Bronchial epithelial cell (primary cell): ENCODE results near the gene STAC3. TPM values are rescaled to one million over a fixed set of nuclear protein-coding genes. Genes with fewer than 3 reads are reported as not detected.

ENCODE experiments used
- DNase-seq: peaks from one replicate; pipeline ENCODE4 v3.0.0-alpha.2; 2010; ENCODE audit warnings: low read depth
- FAIRE-seq: peaks from 2 replicates; lab custom pipeline; 2011; peaks lifted over from hg19 to GRCh38; lab: Jason Lieb, UNC
- H3K27me3 ChIP-seq: 2 replicates; pipeline ENCODE4 v1.5.1; 2011; ENCODE audit warnings: low read length; ENCODE audit not compliant: control insufficient read depth, insufficient read depth
- H3K36me3 ChIP-seq: 2 replicates; pipeline ENCODE4 v1.5.1; 2011; ENCODE audit warnings: low read length; ENCODE audit not compliant: control insufficient read depth, insufficient read depth
- H3K4me3 ChIP-seq: 2 replicates; pipeline ENCODE4 v1.5.1; 2011; ENCODE audit warnings: mild to moderate bottlenecking, low read depth, low read length, control low read depth
- total RNA-seq: library from RNA; depleted of rRNA; stranded (reverse); fragments of >200 nt; gene quantifications from 2 replicates; pipeline ENCODE4 v1.2.1, GENCODE V29; 2014
- TF ChIP-seq, protein P1 (sequence below): IDR thresholded peaks from 2 replicates; pipeline ENCODE4 v1.5.1; 2011; ENCODE audit warnings: mild to moderate bottlenecking, moderate library complexity, low read length, control low read depth, inconsistent platforms; ENCODE audit not compliant: insufficient read depth, severe bottlenecking

STAC3 gene
- total RNA-seq, 1 donor from 2014 or later = 0.26 TPM

DNA sequence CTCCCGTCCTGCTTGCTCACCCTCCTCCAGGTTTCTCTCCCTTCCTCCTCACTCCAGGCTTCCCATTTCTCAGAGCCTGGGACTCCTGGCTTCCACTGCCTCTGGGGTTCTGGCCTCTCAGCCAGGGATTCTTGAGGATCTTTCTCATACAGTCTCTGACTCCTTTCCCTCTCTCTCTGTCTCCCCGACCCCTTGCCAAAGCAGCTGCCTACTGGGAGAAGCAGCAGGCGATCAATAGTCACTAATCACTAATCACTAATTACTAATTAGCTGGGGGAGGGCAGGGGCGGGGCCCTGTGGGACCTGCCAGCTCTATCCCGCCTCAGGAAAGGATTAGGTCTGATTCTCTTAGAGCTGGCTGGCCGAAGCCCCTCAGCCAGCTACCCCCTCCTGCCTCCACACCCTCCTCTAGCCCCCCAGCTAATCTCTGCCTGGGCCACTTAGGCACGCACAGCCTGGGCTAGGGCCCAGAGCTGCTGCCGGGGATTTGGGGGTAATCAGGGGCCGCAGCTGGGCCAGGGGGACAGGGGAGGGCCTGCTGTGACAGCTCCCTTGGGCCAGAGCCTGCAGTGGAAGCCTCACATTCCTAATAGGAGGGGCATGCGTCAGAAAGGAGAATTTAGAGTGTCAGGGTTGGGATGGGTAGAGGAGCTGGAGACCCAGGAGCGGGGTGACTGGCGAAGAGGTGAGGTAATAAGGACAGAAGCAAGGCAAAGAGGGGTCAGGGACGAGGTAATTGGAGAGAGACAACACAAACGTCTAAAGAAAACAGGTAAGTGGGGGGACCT is 31.6 kb downstream of the STAC3 start:
- no peak for FAIRE-seq
- TF ChIP-seq, protein P1, sequence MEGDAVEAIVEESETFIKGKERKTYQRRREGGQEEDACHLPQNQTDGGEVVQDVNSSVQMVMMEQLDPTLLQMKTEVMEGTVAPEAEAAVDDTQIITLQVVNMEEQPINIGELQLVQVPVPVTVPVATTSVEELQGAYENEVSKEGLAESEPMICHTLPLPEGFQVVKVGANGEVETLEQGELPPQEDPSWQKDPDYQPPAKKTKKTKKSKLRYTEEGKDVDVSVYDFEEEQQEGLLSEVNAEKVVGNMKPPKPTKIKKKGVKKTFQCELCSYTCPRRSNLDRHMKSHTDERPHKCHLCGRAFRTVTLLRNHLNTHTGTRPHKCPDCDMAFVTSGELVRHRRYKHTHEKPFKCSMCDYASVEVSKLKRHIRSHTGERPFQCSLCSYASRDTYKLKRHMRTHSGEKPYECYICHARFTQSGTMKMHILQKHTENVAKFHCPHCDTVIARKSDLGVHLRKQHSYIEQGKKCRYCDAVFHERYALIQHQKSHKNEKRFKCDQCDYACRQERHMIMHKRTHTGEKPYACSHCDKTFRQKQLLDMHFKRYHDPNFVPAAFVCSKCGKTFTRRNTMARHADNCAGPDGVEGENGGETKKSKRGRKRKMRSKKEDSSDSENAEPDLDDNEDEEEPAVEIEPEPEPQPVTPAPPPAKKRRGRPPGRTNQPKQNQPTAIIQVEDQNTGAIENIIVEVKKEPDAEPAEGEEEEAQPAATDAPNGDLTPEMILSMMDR = no peak
- H3K36me3 ChIP-seq = no peaks in the 10 kb centered on the region
- DNase-seq = no peak
- H3K27me3 ChIP-seq = peaks cover 55% of the 10 kb centered on the region
- H3K4me3 ChIP-seq = no peak overlapping the region

DNA sequence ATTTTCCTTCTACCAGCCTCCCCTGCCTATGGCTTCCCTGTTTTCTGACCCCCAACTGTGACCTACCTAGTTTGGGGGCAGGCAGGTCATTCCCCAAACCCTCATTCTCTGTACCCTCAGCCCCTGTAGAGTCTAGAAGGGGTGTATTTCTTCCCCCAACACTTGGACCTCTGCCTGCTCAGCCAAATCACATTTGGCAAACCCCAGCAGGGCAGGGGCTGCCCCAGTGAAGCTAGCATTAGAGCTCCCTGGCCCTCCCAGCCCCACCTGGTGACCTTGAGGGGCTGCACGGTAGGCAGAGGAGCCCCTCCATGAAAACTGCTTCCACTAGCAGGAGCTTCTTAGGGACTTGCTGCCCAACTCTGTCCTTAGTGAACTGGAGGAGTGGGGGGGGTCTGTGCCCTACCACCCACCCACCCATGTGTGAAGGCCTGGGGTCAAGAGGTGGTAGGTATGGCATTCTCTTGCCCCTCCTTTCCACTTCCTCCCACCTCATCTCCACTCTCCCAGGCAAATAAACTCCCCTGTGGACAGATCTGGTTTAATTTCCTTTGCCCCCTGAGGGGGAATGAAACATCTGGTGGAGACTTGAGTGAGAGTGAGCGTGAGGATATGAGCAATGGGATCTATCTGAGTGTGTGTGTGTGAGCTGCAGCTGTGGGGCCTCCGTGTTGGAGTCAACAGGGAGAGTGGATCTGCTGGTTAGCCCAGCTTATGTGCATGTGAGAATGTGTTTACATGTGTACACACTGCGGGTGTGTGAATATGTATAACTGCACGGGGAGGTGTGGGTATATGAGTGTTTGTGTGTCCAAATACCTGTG is 32.7 kb downstream of the STAC3 start:
- peaks cover 50% of the 10 kb centered on the region for H3K27me3 ChIP-seq
- H3K4me3 ChIP-seq = no peak overlapping the region
- H3K36me3 ChIP-seq = no peaks in the 10 kb centered on the region
- FAIRE-seq (no peak), DNase-seq (no peak)
- TF ChIP-seq, protein P1 = no peak

DNA sequence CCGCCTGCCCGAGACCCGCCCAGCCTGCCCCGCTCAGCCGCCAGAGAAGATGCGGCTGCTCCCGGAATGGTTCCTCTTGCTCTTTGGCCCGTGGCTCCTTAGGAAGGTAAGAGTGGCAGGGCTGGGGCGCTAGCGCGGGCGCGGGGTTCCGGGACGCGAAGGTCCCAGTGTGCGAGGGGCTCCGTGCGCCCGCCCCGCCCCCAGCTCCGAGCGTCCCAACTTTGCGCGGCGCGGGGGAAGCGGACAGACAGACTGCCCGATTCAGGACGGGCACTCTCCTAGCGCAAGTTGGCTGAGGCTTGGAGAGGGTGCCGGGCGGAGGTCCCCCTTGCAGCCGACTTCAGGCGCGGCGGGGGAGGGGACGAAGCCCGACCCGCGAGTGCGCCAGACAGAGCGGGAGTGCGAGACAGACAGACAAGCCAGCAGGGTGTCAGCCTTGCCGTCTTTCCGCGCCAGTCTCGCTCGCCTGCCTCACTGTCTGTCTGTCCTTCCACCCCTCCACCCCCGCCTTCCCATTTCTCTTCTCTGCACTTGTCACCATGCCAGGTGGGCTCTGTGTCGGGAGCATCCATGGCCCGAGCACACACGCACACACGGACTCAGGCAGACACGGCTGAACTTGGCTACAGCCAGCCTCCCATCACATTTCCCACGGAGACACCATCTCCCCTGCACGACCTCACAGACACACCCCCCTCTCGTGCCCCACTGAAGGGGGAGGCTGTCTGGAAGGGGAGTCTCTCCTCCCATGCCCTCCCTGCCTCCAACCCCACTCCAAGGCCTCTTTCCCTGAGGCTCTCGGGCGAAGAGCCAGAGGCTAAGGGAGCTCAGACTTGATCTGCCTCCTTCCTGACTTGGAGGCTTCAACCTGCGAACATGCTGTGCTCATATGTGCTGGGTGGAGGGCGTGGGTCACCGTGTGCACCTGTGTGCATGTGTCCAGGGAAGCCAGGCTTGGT is 33.8 kb downstream of the STAC3 start:
- Histone ChIP-seq H3K36me3 (peaks cover 3% of the 10 kb centered on the region), H3K27me3 (peaks cover 43% of the 10 kb centered on the region), H3K4me3 (peak overlapping the region; percentile 44)
- DNase-seq (no peak), FAIRE-seq (no peak)
- TF ChIP-seq, protein P1 = no peak

DNA sequence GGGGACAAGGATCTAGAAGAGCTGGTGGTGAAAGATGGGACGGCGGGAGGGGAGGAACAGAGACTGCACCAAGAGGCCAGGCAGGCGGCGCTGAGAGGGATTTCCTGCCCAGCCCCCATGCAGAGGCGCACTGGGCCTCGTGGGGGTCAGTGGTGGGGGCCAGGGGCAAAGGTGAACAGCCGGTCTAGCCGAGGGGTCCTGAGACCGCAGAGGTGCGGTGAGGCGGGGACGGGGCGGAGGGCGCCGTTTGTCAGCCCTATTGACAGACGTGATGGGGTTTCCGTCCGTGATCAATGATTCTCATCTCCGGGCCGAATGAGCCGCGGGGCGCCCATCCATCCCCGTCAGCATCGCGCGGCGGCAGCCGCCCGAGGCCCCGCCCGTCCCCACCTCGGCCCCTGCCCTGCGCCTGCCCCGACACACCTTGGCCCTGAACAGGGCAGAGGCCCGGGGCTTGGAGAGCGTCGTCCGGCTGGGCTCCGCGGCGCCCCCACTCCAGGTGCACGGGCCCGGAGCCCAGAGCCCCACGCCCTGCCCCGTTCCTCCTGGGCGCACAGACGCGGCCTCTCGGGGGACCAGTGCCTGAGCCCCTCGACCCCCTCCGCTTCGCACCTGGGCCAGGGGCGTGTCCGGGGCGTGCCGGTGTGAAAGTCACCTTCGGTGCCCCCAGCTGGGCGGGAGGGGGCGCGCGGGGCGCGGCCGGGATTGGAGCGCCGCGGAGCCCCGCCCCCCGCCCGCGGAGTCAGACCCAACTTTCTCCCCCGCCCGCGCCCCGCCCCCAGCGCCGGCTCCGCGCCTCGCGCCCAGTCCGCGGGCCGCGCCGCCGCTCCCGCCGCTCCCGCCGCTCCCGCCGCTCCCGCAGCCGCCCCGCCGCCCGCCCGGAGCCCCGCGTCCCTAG is 34.7 kb downstream of the STAC3 start, which contains the start of gene NXPH4:
NXPH4 (plus strand) TSS at position 781 of the 898 bp plus-strand sequence. CDS start 176 bp downstream, outside the sequence.
- peak within 1 kb of the TSS; percentile 44 for H3K4me3 ChIP-seq
- peaks cover 8% of the 10 kb centered on the region for H3K36me3 ChIP-seq
- H3K27me3 ChIP-seq = peaks cover 34% of the 10 kb centered on the region
- FAIRE-seq (no peak), DNase-seq (no peak)
- TF ChIP-seq, protein P1 = no peak

DNA sequence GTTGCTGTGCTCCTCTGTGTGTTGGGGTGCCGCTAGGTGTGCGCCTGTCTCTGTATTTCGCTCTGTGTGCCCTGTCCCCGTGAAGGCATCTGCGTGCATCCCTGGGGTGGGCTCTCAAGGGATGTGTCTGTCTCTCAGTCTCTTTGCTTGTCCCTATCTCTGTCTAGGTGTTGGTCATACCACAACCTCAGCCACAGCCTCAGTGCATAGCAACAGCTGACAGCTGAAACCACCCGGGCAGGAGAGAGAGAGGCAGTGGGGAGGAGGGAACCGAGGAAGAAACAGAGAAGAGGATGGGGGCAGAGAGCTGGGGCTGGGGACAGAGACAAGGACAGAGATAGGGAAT is 35.3 kb downstream of the STAC3 start:
- no peak overlapping the region for H3K4me3 ChIP-seq
- peaks cover 28% of the 10 kb centered on the region for H3K27me3 ChIP-seq
- no peak for DNase-seq
- no peak for FAIRE-seq
- peaks cover 9% of the 10 kb centered on the region for H3K36me3 ChIP-seq
- TF ChIP-seq, protein P1 = no peak
